Astrocyte (in vitro differentiated cells and primary cell): ENCODE measurements around the gene COMT. TPM values are rescaled to one million over a fixed set of nuclear protein-coding genes. Genes with fewer than 3 reads are reported as not detected.

Source experiments
- DNase-seq: peaks from one replicate; pipeline ENCODE4 v3.0.0-alpha.2; 2010; ENCODE audit warnings: low read depth
- FAIRE-seq: peaks from 2 replicates; lab custom pipeline; 2011; peaks lifted over from hg19 to GRCh38; lab: Jason Lieb, UNC
- H2AFZ ChIP-seq: 2 replicates; pipeline ENCODE4 v1.6.0; 2012; ENCODE audit warnings: low read depth, low read length, inconsistent platforms
- H3K27ac ChIP-seq: 2 replicates; pipeline ENCODE4 v1.5.1; 2011; ENCODE audit warnings: low read depth, low read length, inconsistent platforms
- H3K27me3 ChIP-seq: 2 replicates; pipeline ENCODE4 v1.6.0; 2011; ENCODE audit warnings: low read length, inconsistent platforms; ENCODE audit not compliant: insufficient read depth
- H3K36me3 ChIP-seq: 2 replicates; pipeline ENCODE4 v1.5.1; 2011; ENCODE audit warnings: low read length, inconsistent platforms; ENCODE audit not compliant: insufficient read depth
- H3K4me1 ChIP-seq: 2 replicates; pipeline ENCODE4 v1.5.1; 2011; ENCODE audit warnings: low read length, inconsistent platforms; ENCODE audit not compliant: insufficient read depth
- H3K4me2 ChIP-seq: 2 replicates; pipeline ENCODE4 v1.6.0; 2012; ENCODE audit warnings: low read length, inconsistent platforms
- H3K4me3 ChIP-seq: 2 replicates; pipeline ENCODE4 v1.5.1; 2011; ENCODE audit warnings: low read depth, mild to moderate bottlenecking, low read length, inconsistent platforms; ENCODE audit not compliant: insufficient read depth
- H3K79me2 ChIP-seq: 2 replicates; pipeline ENCODE4 v1.6.0; 2012; ENCODE audit warnings: mild to moderate bottlenecking, low read length, inconsistent platforms; ENCODE audit not compliant: insufficient read depth
- H3K9ac ChIP-seq: 2 replicates; pipeline ENCODE4 v1.6.0; 2012; ENCODE audit warnings: mild to moderate bottlenecking, low read length, inconsistent platforms
- H3K9me3 ChIP-seq: 2 replicates; pipeline ENCODE4 v1.5.1; 2012; ENCODE audit warnings: low read depth, mild to moderate bottlenecking, low read length, inconsistent platforms; ENCODE audit not compliant: insufficient read depth
- H4K20me1 ChIP-seq: 2 replicates; pipeline ENCODE4 v1.6.0; 2012; ENCODE audit warnings: low read length, inconsistent platforms; ENCODE audit not compliant: insufficient read depth
- H3K27ac Mint-ChIP-seq: one replicate; pipeline ENCODE4 v1.8.0; 2021; ENCODE audit warnings: mild to moderate bottlenecking, mixed read lengths; ENCODE audit not compliant: unreplicated experiment
- H3K27me3 Mint-ChIP-seq: one replicate; pipeline ENCODE4 v1.8.0; 2021; ENCODE audit warnings: low read depth, mixed read lengths; ENCODE audit not compliant: unreplicated experiment
- H3K36me3 Mint-ChIP-seq: one replicate; pipeline ENCODE4 v1.8.0; 2021; ENCODE audit warnings: low read depth, mixed read lengths; ENCODE audit not compliant: unreplicated experiment
- H3K4me1 Mint-ChIP-seq: one replicate; pipeline ENCODE4 v1.8.0; 2021; ENCODE audit warnings: low read depth, mixed read lengths; ENCODE audit not compliant: unreplicated experiment
- H3K4me3 Mint-ChIP-seq: one replicate; pipeline ENCODE4 v1.8.0; 2021; ENCODE audit warnings: mild to moderate bottlenecking, moderate library complexity, mixed read lengths; ENCODE audit not compliant: unreplicated experiment
- H3K9me3 Mint-ChIP-seq: one replicate; pipeline ENCODE4 v1.8.0; 2021; ENCODE audit warnings: mild to moderate bottlenecking, mixed read lengths; ENCODE audit not compliant: unreplicated experiment
- CTCF ChIP-seq: IDR thresholded peaks from 2 replicates; pipeline ENCODE4 v1.5.1; 2011; ENCODE audit warnings: low read depth, mild to moderate bottlenecking, inconsistent platforms, low read length, moderate library complexity; ENCODE audit not compliant: insufficient read depth
- EZH2 ChIP-seq: IDR thresholded peaks from 2 replicates; pipeline ENCODE4 v1.6.1; 2012; ENCODE audit warnings: mild to moderate bottlenecking, low read length, inconsistent platforms; ENCODE audit not compliant: insufficient read depth
- total RNA-seq: library from RNA; stranded (reverse); gene quantifications from 2 replicates; pipeline ENCODE4 v1.2.1, GENCODE V29; 2021

Gene COMT
- total RNA-seq, 1 donor from 2014 or later = 116 TPM

- no peak overlapping the region for H2AFZ ChIP-seq
- peaks cover 15% of the 10 kb centered on the region for H3K4me1 ChIP-seq
- no peaks in the 10 kb centered on the region for H3K79me2 ChIP-seq
- H3K4me2 ChIP-seq = no peak overlapping the region
- Mint-ChIP-seq H3K9me3 (no peaks in the 10 kb centered on the region), H3K36me3 (peaks cover 3% of the 10 kb centered on the region), H3K27me3 (no peaks in the 10 kb centered on the region), H3K4me1 (peaks cover 20% of the 10 kb centered on the region), H3K4me3 (no peak overlapping the region), H3K27ac (no peak overlapping the region)
- FAIRE-seq (no peak), DNase-seq (no peak)
- H3K9me3 ChIP-seq = no peaks in the 10 kb centered on the region
- H3K4me3 ChIP-seq = no peak overlapping the region
- H3K27me3 ChIP-seq = no peaks in the 10 kb centered on the region
- no peak overlapping the region for H3K9ac ChIP-seq
- no peak overlapping the region for H3K27ac ChIP-seq
- no peaks in the 10 kb centered on the region for H3K36me3 ChIP-seq
- no peaks in the 10 kb centered on the region for H4K20me1 ChIP-seq
- TF ChIP-seq EZH2 (no peak), CTCF (no peak)
Measured at GRCh38 chr22:19896665-19897355, 44.8 kb upstream of the COMT start.

- FAIRE-seq (no peak), DNase-seq (no peak)
- Mint-ChIP-seq H3K9me3 (no peaks in the 10 kb centered on the region), H3K27me3 (no peaks in the 10 kb centered on the region), H3K27ac (no peak overlapping the region), H3K4me3 (no peak overlapping the region), H3K36me3 (peaks cover 3% of the 10 kb centered on the region), H3K4me1 (peaks cover 14% of the 10 kb centered on the region)
- H3K9ac ChIP-seq = no peak overlapping the region
- H3K27me3 ChIP-seq = no peaks in the 10 kb centered on the region
- H3K4me1 ChIP-seq = peaks cover 6% of the 10 kb centered on the region
- H3K36me3 ChIP-seq = no peaks in the 10 kb centered on the region
- no peak overlapping the region for H2AFZ ChIP-seq
- no peak overlapping the region for H3K27ac ChIP-seq
- no peak for TF ChIP-seq CTCF
- TF ChIP-seq EZH2 = no peak
- H3K9me3 ChIP-seq = no peaks in the 10 kb centered on the region
- no peak overlapping the region for H3K4me3 ChIP-seq
- H3K79me2 ChIP-seq = no peaks in the 10 kb centered on the region
- H3K4me2 ChIP-seq = no peak overlapping the region
- H4K20me1 ChIP-seq = no peaks in the 10 kb centered on the region
Measured at GRCh38 chr22:19897726-19898125, 43.8 kb upstream of the COMT start.

GRCh38 chr22:19898145-19898544 lies 43.4 kb upstream of the COMT start:
- Histone ChIP-seq H3K9me3 (no peaks in the 10 kb centered on the region), H3K9ac (no peak overlapping the region), H3K4me2 (no peak overlapping the region), H3K27ac (no peak overlapping the region), H3K36me3 (no peaks in the 10 kb centered on the region), H2AFZ (no peak overlapping the region), H3K4me1 (peaks cover 3% of the 10 kb centered on the region), H3K27me3 (no peaks in the 10 kb centered on the region), H3K4me3 (no peak overlapping the region), H4K20me1 (no peaks in the 10 kb centered on the region), H3K79me2 (no peaks in the 10 kb centered on the region)
- no peak for TF ChIP-seq EZH2
- no peak for TF ChIP-seq CTCF
- FAIRE-seq (no peak), DNase-seq (no peak)
- Mint-ChIP-seq H3K9me3 (no peaks in the 10 kb centered on the region), H3K27me3 (no peaks in the 10 kb centered on the region), H3K4me3 (no peak overlapping the region), H3K27ac (no peak overlapping the region), H3K36me3 (peaks cover 3% of the 10 kb centered on the region), H3K4me1 (peaks cover 12% of the 10 kb centered on the region)
